Measurements from ENCODE around the gene SMIM22. TPM values are rescaled to one million over a fixed set of nuclear protein-coding genes. Genes with fewer than 3 reads are reported as not detected.

SMIM22 gene, protein sequence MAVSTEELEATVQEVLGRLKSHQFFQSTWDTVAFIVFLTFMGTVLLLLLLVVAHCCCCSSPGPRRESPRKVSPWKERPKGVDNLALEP
- 1 to 10 TPM in 1 of 4 donors, not detected in 3; 4.6 TPM for total RNA-seq

DNA sequence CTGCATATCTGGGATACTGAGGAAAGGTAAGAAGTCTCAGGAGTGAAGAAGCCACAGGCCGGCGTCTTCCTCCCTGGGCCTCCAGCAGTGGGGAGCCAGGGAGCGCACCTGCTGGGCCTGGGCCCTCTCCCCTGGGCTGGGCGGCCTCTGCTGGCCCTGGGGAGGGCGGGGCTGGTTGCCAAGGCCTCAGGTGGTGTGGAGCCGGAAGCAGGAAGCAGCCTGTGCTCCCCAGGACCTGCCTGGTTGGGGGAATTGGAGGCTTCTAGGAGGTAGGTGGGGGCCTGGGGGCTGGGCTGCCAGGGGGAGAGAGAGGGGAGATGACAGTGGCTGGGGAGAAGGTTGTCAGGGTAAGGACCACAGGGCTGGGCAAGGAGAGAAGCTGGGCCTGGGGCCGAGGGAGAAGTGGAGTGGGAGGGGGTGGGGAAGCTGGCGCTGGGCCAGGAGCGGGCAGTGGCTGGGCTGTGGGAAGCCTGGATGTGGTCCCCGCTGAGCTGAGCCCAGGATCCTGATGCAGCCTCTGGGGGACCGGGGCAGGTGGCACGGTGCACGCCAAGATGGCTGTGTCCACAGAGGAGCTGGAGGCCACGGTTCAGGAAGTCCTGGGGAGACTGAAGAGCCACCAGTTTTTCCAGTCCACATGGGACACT, at the start of gene SMIM22:
SMIM22 (plus strand) TSS at position 189 of the 647 bp plus-strand sequence; CDS start at position 555, 366 bp downstream.
- H3K27me3 ChIP-seq: no peaks in the 10 kb centered on the region
- no peak for DNase-seq
- H3K36me3 ChIP-seq: no peaks in the 10 kb centered on the region
- H3K27ac ChIP-seq: no peak within 1 kb of the TSS
- intact Hi-C loops (cut with DNase I; ENCODE audit: low total_unique reads): no loop called here
- no peaks in the 10 kb centered on the region for H3K9me3 ChIP-seq
- TF ChIP-seq, protein P1, sequence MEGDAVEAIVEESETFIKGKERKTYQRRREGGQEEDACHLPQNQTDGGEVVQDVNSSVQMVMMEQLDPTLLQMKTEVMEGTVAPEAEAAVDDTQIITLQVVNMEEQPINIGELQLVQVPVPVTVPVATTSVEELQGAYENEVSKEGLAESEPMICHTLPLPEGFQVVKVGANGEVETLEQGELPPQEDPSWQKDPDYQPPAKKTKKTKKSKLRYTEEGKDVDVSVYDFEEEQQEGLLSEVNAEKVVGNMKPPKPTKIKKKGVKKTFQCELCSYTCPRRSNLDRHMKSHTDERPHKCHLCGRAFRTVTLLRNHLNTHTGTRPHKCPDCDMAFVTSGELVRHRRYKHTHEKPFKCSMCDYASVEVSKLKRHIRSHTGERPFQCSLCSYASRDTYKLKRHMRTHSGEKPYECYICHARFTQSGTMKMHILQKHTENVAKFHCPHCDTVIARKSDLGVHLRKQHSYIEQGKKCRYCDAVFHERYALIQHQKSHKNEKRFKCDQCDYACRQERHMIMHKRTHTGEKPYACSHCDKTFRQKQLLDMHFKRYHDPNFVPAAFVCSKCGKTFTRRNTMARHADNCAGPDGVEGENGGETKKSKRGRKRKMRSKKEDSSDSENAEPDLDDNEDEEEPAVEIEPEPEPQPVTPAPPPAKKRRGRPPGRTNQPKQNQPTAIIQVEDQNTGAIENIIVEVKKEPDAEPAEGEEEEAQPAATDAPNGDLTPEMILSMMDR (IDR thresholded peaks at IDR 0.05): no peak
- TF ChIP-seq POLR2A (IDR thresholded peaks at IDR 0.05): no peak
- no peaks in the 10 kb centered on the region for H3K4me1 ChIP-seq
- H3K4me3 ChIP-seq: no peak within 1 kb of the TSS

DNA sequence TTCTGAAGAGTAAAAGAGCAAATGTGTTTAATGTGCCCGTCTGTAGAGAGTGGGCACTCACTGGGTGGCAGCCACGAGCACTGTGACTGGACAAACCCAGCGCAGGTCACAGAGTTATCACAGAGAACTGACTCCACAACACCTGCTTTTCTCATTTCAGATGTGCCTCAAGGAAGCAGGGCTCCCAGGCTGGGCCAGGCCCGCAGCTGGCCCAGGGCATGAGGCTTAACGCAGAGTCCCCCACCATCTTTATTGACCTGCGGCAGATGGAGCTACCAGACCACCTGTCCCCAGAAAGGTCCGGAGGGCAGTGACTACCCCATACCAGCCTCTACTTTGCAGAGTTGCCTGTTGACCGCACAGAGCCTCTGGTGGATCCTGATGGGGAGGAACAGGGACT, 49.0 kb upstream of the SMIM22 start:
- Histone ChIP-seq H3K4me3 (no peak overlapping the region), H3K27ac (no peak overlapping the region), H3K4me1 (peaks cover 0 to 8% of the 10 kb centered on the region in 2 donors), H3K36me3 (no peaks in the 10 kb centered on the region), H3K9me3 (no peaks in the 10 kb centered on the region), H3K27me3 (no peaks in the 10 kb centered on the region)
- no peak for DNase-seq
- TF ChIP-seq POLR2A (IDR thresholded peaks at IDR 0.05): no peak
- TF ChIP-seq, protein P1 (IDR thresholded peaks at IDR 0.05): no peak
- intact Hi-C loops (cut with DNase I; ENCODE audit: low total_unique reads): no loop called here

DNA sequence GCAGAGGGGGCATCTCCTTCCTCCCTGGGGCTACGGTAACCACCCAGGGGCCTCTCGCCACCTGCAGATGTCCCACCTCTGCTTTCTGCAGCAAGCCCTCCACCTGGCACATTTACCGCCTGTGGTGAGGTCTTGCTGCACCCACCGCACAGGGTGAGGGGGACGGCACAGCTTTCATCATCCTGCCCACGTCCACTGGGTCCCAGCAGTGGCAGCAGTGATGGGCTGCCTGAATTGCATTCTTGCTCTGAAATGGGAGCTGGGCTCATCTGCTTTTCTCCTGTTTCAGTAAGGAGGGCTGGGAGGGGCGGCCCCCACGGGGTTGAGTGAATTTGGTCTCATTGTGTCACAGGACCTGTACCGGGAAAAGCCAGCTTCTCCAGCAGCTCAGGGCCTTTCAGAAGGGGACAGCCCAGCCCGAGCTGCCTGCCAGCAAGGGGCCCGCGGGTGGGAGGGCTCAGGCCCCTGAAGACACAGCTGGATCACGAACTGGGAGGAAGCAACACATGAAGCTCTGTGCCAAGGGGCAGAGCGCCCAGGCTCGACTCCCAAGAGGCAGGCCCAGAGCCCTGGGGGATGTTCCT, 48.1 kb upstream of the SMIM22 start:
- Histone ChIP-seq H3K27ac (peak overlapping the region; percentile 24 to 36), H3K36me3 (no peaks in the 10 kb centered on the region), H3K9me3 (no peaks in the 10 kb centered on the region), H3K27me3 (no peaks in the 10 kb centered on the region), H3K4me3 (no peak overlapping the region), H3K4me1 (peaks cover 0 to 8% of the 10 kb centered on the region in 2 donors)
- intact Hi-C loops (cut with DNase I; ENCODE audit: low total_unique reads): no loop called here
- DNase-seq: peak in 1 of 2 donors; percentile 56
- TF ChIP-seq, protein P1 (IDR thresholded peaks at IDR 0.05): no peak
- no peak for TF ChIP-seq POLR2A (IDR thresholded peaks at IDR 0.05)

DNA sequence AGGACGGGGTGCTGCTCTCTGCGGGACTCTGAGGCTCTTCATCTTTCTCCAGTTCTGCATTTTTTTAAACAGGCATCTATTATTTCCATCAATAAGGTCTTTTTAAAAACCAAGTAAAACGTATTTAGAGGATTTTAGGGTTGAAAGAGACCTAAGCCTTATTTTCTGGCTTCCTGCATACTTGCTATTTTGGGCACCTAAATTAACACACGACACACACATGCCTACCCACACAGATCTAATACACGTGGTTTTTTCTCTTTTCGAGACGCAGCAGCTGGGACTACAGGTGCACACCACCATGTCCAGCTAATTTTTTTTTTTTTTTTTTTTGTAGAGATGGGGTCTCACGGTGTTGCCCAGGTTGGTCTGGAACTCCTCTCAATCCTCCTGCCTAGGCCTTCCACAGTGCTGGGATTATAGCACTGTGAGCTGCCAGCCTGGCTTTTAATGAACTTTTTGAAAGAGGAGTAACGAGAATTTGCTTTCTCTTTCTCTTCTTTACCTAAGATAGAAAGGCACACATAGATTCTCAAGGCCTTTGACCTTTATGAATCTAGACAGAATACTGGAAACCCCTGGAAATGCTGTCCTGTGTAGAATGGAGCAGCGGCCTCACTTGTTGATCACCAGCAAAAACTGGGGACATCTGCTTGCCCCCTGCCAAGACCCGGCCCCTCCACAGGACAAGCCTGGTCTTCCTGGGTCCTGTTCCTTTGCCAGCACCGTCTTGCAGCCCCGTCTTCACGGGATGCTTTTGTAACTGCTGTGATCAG, 47.1 kb upstream of the SMIM22 start:
- DNase-seq: no peak

More for the DNA sequence above, 47.1 kb upstream of the SMIM22 start:
- intact Hi-C loops (cut with DNase I; ENCODE audit: low total_unique reads): no loop called here
- peaks cover 0 to 8% of the 10 kb centered on the region in 2 donors for H3K4me1 ChIP-seq
- H3K4me3 ChIP-seq: no peak overlapping the region
- H3K27me3 ChIP-seq: no peaks in the 10 kb centered on the region
- H3K27ac ChIP-seq: no peak overlapping the region
- TF ChIP-seq, protein P1 (IDR thresholded peaks at IDR 0.05): no peak
- TF ChIP-seq POLR2A (IDR thresholded peaks at IDR 0.05): no peak
- H3K9me3 ChIP-seq: no peaks in the 10 kb centered on the region
- no peaks in the 10 kb centered on the region for H3K36me3 ChIP-seq
